IMR-90 (cell line): Measurements from ENCODE around the gene CLPSL2. TPM values are rescaled to one million over a fixed set of nuclear protein-coding genes. Genes with fewer than 3 reads are reported as not detected.

Experiments used
- ATAC-seq: fragments of 200-7000 bp; cut with Tn5 transposase; 2 replicates; pipeline ENCODE4 v1.9.1; 2020; ENCODE audit warnings: low read depth, mild to moderate bottlenecking, moderate library complexity
- BruUV-seq: library from RNA; stranded (reverse); fragments of 400-500 nt; replicated peaks from 2 replicates; lab custom pipeline; 2021; lab: Mats Ljungman, UMichigan
- CTCF ChIA-PET: fragments of 300-600 bp; formaldehyde crosslinking; extraction: SDS; loops from one replicate; lab custom pipeline; 2021; ENCODE audit warnings: antibody characterized with exemption; lab: Yijun Ruan, JAX
- POLR2A ChIA-PET: fragments of 300-600 bp; sonication (Branson Sonifier 250); formaldehyde crosslinking; loops from one replicate; lab custom pipeline; 2022; ENCODE audit warnings: antibody characterized with exemption; ENCODE audit not compliant: unreplicated experiment; lab: Charles Lee
- DNase-seq: peaks from one replicate; pipeline ENCODE4 v3.0.0; 2013
- H2AFZ ChIP-seq: replicated peaks from 2 replicates; pipeline ENCODE3; 2013; ENCODE audit warnings: low read length, mild to moderate bottlenecking; ENCODE audit not compliant: poor library complexity
- H2AK5ac ChIP-seq: 2 replicates; pipeline ENCODE4 v1.6.1; 2013; ENCODE audit warnings: low read depth, low read length, inconsistent platforms
- H2AK9ac ChIP-seq: replicated peaks from 2 replicates; pipeline ENCODE3; 2013; ENCODE audit warnings: mild to moderate bottlenecking, low read depth, low read length, moderate library complexity; ENCODE audit not compliant: poor library complexity
- H2BK120ac ChIP-seq: 2 replicates; pipeline ENCODE4 v1.6.1; 2013; ENCODE audit warnings: low read depth, low read length, inconsistent platforms
- H2BK15ac ChIP-seq: 3 replicates; pipeline ENCODE4 v1.6.1; 2013; ENCODE audit warnings: low read depth, low read length, inconsistent platforms
- H2BK20ac ChIP-seq: 2 replicates; pipeline ENCODE4 v1.6.1; 2013; ENCODE audit warnings: low read depth, mild to moderate bottlenecking, inconsistent platforms, low read length, moderate library complexity
- H2BK5ac ChIP-seq: 2 replicates; pipeline ENCODE4 v1.6.1; 2013; ENCODE audit warnings: mild to moderate bottlenecking, low read depth, low read length, inconsistent platforms; ENCODE audit not compliant: poor library complexity, severe bottlenecking
- H3K14ac ChIP-seq: replicated peaks from 2 replicates; pipeline ENCODE4 v1.6.1; 2013; ENCODE audit warnings: low read depth, low read length, inconsistent platforms
- H3K18ac ChIP-seq: 2 replicates; pipeline ENCODE4 v1.6.1; 2013; ENCODE audit warnings: low read depth, low read length, control low read depth
- H3K23ac ChIP-seq: 2 replicates; pipeline ENCODE4 v1.6.1; 2013; ENCODE audit warnings: low read depth, low read length, inconsistent platforms
- H3K27ac ChIP-seq: 2 replicates; pipeline ENCODE4 v1.5.1; 2013; ENCODE audit warnings: mild to moderate bottlenecking, control low read depth, low read length; ENCODE audit not compliant: insufficient read depth
- H3K27me3 ChIP-seq: 2 replicates; pipeline ENCODE4 v1.6.1; 2013; ENCODE audit warnings: low read length; ENCODE audit not compliant: control insufficient read depth, insufficient read depth
- H3K36me3 ChIP-seq: 2 replicates; pipeline ENCODE4 v1.6.1; 2013; ENCODE audit warnings: low read length, mixed read lengths; ENCODE audit not compliant: control insufficient read depth, insufficient read depth
- H3K4ac ChIP-seq: 2 replicates; pipeline ENCODE4 v1.6.1; 2013; ENCODE audit warnings: low read depth, low read length, inconsistent platforms
- H3K4me1 ChIP-seq: 2 replicates; pipeline ENCODE4 v1.6.1; 2013; ENCODE audit warnings: low read length, mixed read lengths; ENCODE audit not compliant: control insufficient read depth, insufficient read depth
- H3K4me2 ChIP-seq: 2 replicates; pipeline ENCODE4 v1.6.1; 2013; ENCODE audit warnings: low read depth, mild to moderate bottlenecking, control low read depth, low read length, moderate library complexity
- H3K4me3 ChIP-seq: 2 replicates; pipeline ENCODE4 v1.5.1; 2013; ENCODE audit warnings: low read depth, mild to moderate bottlenecking, control low read depth, low read length, moderate library complexity; ENCODE audit not compliant: insufficient read depth
- H3K56ac ChIP-seq: 2 replicates; pipeline ENCODE4 v1.6.1; 2013; ENCODE audit warnings: low read length, inconsistent platforms; ENCODE audit not compliant: insufficient read depth; ENCODE audit errors: extremely low read depth
- H3K79me1 ChIP-seq, 2 experiments: 2 replicates each; pipeline ENCODE4 v1.6.1; 2013; ENCODE audit warnings: low read length in 2 of 2, inconsistent platforms in 1 of 2, low read depth in 1 of 2
- H3K9ac ChIP-seq: 2 replicates; pipeline ENCODE4 v1.6.1; 2013; ENCODE audit warnings: low read depth, low read length, control low read depth
- H3K9me1 ChIP-seq: 2 replicates; pipeline ENCODE4 v1.6.1; 2013; ENCODE audit warnings: low read length, inconsistent platforms; ENCODE audit not compliant: insufficient read depth
- H3K9me3 ChIP-seq: 2 replicates; pipeline ENCODE4 v1.6.1; 2013; ENCODE audit warnings: low read length; ENCODE audit not compliant: control insufficient read depth, insufficient read depth
- H4K20me1 ChIP-seq: 2 replicates; pipeline ENCODE4 v1.6.1; 2013; ENCODE audit warnings: low read length, inconsistent platforms; ENCODE audit not compliant: insufficient read depth
- H4K5ac ChIP-seq: 2 replicates; pipeline ENCODE4 v1.6.1; 2013; ENCODE audit warnings: mild to moderate bottlenecking, low read depth, low read length, control low read depth
- H4K8ac ChIP-seq, 2 experiments: 2 replicates each; pipeline ENCODE4 v1.6.1; 2013; ENCODE audit warnings: low read depth in 2 of 2, low read length in 2 of 2, control low read depth in 1 of 2, inconsistent platforms in 1 of 2
- H4K91ac ChIP-seq: 2 replicates; pipeline ENCODE4 v1.6.1; 2013; ENCODE audit warnings: low read depth, low read length, inconsistent platforms; ENCODE audit not compliant: insufficient read depth
- BHLHE40 ChIP-seq: fragments of 150-350 bp; IDR thresholded peaks from 2 replicates; pipeline ENCODE4 v1.6.1; 2016; ENCODE audit warnings: mild to moderate bottlenecking, low read depth, low read length
- CEBPB ChIP-seq: IDR thresholded peaks from 2 replicates; pipeline ENCODE4 v1.6.1; 2012; ENCODE audit warnings: low read depth, low read length, improper control_type of control experiment
- CHD1 ChIP-seq: IDR thresholded peaks from 2 replicates; pipeline ENCODE4 v1.6.1; 2012; ENCODE audit warnings: low read depth, low read length, improper control_type of control experiment
- CTCF ChIP-seq: conservative IDR thresholded peaks from 2 replicates; pipeline ENCODE4 v1.5.1; 2012; ENCODE audit warnings: mild to moderate bottlenecking, low read depth, low read length, improper control_type of control experiment
- FOS ChIP-seq: fragments of 150-350 bp; IDR thresholded peaks from 2 replicates; pipeline ENCODE4 v1.6.1; 2016; ENCODE audit warnings: low read depth, low read length
- MAFK ChIP-seq: IDR thresholded peaks from 2 replicates; pipeline ENCODE4 v1.6.1; 2012; ENCODE audit warnings: low read depth, low read length, improper control_type of control experiment
- MAZ ChIP-seq: IDR thresholded peaks from 2 replicates; pipeline ENCODE4 v1.6.1; 2012; ENCODE audit warnings: low read depth, mild to moderate bottlenecking, low read length, improper control_type of control experiment, moderate library complexity, borderline replicate concordance
- MXI1 ChIP-seq: IDR thresholded peaks from 2 replicates; pipeline ENCODE4 v1.6.1; 2012; ENCODE audit warnings: low read depth, mild to moderate bottlenecking, low read length, moderate library complexity, borderline replicate concordance
- NFE2L2 ChIP-seq: fragments of 150-350 bp; IDR thresholded peaks from 2 replicates; pipeline ENCODE4 v1.6.1; 2016; ENCODE audit warnings: low read depth, mild to moderate bottlenecking, low read length
- POLR2A ChIP-seq: IDR thresholded peaks from 2 replicates; pipeline ENCODE4 v1.6.1; 2012; ENCODE audit warnings: mild to moderate bottlenecking, low read depth, low read length
- RAD21 ChIP-seq: IDR thresholded peaks from 2 replicates; pipeline ENCODE4 v1.6.1; 2012; ENCODE audit warnings: low read length, improper control_type of control experiment
- RCOR1 ChIP-seq: IDR thresholded peaks from 2 replicates; pipeline ENCODE4 v1.6.1; 2012; ENCODE audit warnings: mild to moderate bottlenecking, low read length, improper control_type of control experiment; ENCODE audit not compliant: insufficient replicate concordance
- RFX5 ChIP-seq: IDR thresholded peaks from 2 replicates; pipeline ENCODE4 v1.8.0; 2012; ENCODE audit warnings: low read depth, mild to moderate bottlenecking, low read length, moderate library complexity
- SMC3 ChIP-seq: fragments of 150-350 bp; IDR thresholded peaks from 2 replicates; pipeline ENCODE4 v1.6.1; 2016; ENCODE audit warnings: low read depth, mild to moderate bottlenecking, antibody characterized with exemption, low read length, moderate library complexity
- WGBS, 2 experiments: methylation state at CpG; one replicate each; pipeline versions ENCODE4 v1.1.5 to v1.1.7; 2013; ENCODE audit warnings: missing lambda C conversion rate in 2 of 2; ENCODE audit not compliant: insufficient read length in 1 of 2; ENCODE audit errors: extremely low coverage in 2 of 2; 5-methylcytosine and 5-hydroxymethylcytosine counted together
- dilution Hi-C: fragments of 300-500 bp; cut with HindIII; formaldehyde crosslinking; loops from one replicate; pipeline ENCODE4 v1.14.3; 2018; ENCODE audit warnings: low sequenced_read_pairs; ENCODE audit not compliant: unreplicated experiment
- in situ Hi-C: fragments of 300-500 bp; cut with MboI; formaldehyde crosslinking; loops from 3 replicates; pipeline ENCODE4 v1.14.3; 2019; ENCODE audit warnings: low sequenced_read_pairs, inconsistent platforms, mixed read lengths
- intact Hi-C: fragments of 100-400 bp; cut with micrococcal nuclease; formaldehyde crosslinking; loops from 2 replicates; pipeline ENCODE4 v1.10.0; 2022
- polyA plus RNA-seq, 3 experiments: library from polyadenylated mRNA; depleted of rRNA; stranded (reverse); fragments of >200 nt; gene quantifications; 2 replicates each; pipeline ENCODE4 v1.2.3, GENCODE V29; 2012; ENCODE audit warnings: low replicate concordance in 1 of 3
- total RNA-seq: library from RNA; depleted of rRNA; stranded (reverse); fragments of >200 nt; gene quantifications from 2 replicates; pipeline ENCODE4 v1.2.3, GENCODE V29; 2012
- TF ChIP-seq, protein P1 (sequence below): fragments of 150-350 bp; IDR thresholded peaks from 2 replicates; pipeline ENCODE4 v1.6.1; 2017; ENCODE audit warnings: mild to moderate bottlenecking, antibody characterized with exemption, low read length, low read depth
- TF ChIP-seq, protein P2 (sequence below): fragments of 150-350 bp; IDR thresholded peaks from 2 replicates; pipeline ENCODE4 v1.6.1; 2016; ENCODE audit warnings: low read depth, mild to moderate bottlenecking, low read length, moderate library complexity, borderline replicate concordance

The CLPSL2 gene
- total and polyA plus RNA-seq, 2 of the 4 experiments (the other 2 are of a cell fraction), result not detected

- Histone ChIP-seq H3K18ac (no peak overlapping the region), H3K36me3 (no peaks in the 10 kb centered on the region), H2BK15ac (no peak overlapping the region), H2AK9ac (no peak overlapping the region), H3K4me1 (no peaks in the 10 kb centered on the region), H2AFZ (no peak overlapping the region), H2BK20ac (no peak overlapping the region), H4K20me1 (no peaks in the 10 kb centered on the region; the same call in 1 of the 2 replicates), H3K79me1 (no peaks in the 10 kb centered on the region), H4K8ac (no peak overlapping the region), H3K4me3 (no peak overlapping the region), H2BK5ac (no peak overlapping the region), H3K4ac (no peak overlapping the region), H3K9me3 (no peaks in the 10 kb centered on the region), H2AK5ac (no peak overlapping the region), H3K4me2 (no peak overlapping the region), H3K27me3 (peaks cover 36% of the 10 kb centered on the region), H3K9ac (no peak overlapping the region), H3K56ac (no peak overlapping the region), H3K23ac (no peak overlapping the region), H2BK120ac (no peak overlapping the region), H3K14ac (no peak overlapping the region), H3K27ac (no peak overlapping the region), H3K9me1 (no peaks in the 10 kb centered on the region; the same call in 1 of the 2 replicates), H4K5ac (no peak overlapping the region), H4K91ac (no peak overlapping the region)
- dilution Hi-C loops, result no loop called here
- TF ChIP-seq NFE2L2 (no peak), CHD1 (no peak), FOS (no peak), BHLHE40 (no peak), RAD21 (no peak), CEBPB (no peak), RCOR1 (no peak), SMC3 (no peak), MAFK (no peak), MAZ (no peak), MXI1 (no peak), CTCF (no peak), RFX5 (no peak), POLR2A (no peak)
- TF ChIP-seq, protein P1, sequence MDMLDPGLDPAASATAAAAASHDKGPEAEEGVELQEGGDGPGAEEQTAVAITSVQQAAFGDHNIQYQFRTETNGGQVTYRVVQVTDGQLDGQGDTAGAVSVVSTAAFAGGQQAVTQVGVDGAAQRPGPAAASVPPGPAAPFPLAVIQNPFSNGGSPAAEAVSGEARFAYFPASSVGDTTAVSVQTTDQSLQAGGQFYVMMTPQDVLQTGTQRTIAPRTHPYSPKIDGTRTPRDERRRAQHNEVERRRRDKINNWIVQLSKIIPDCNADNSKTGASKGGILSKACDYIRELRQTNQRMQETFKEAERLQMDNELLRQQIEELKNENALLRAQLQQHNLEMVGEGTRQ, result no peak
- TF ChIP-seq, protein P2, sequence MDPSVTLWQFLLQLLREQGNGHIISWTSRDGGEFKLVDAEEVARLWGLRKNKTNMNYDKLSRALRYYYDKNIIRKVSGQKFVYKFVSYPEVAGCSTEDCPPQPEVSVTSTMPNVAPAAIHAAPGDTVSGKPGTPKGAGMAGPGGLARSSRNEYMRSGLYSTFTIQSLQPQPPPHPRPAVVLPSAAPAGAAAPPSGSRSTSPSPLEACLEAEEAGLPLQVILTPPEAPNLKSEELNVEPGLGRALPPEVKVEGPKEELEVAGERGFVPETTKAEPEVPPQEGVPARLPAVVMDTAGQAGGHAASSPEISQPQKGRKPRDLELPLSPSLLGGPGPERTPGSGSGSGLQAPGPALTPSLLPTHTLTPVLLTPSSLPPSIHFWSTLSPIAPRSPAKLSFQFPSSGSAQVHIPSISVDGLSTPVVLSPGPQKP, result no peak
- in situ Hi-C loops, result no loop called here
- ChIA-PET CTCF (no interaction called here), POLR2A (no interaction called here)
- no TSS peak for BruUV-seq
- WGBS, 2 experiments, result no CpG with 5 or more reads among the region's 2 CpGs
- ATAC-seq (no peak), DNase-seq (no peak)
- intact Hi-C loops, result no loop called here
These were observed 4.9 kb downstream of the CLPSL2 start for GRCh38 chr6:35781290-35781689.
